ENCODE measurements around the gene CTPS1.

CTPS1 gene

GRCh38 chr1:41024953-41025352 is 45.5 kb downstream of the CTPS1 start:
- no peak for DNase-seq

- DNase-seq: no peak
These were observed 46.7 kb downstream of the CTPS1 start for GRCh38 chr1:41025979-41026819.

GRCh38 chr1:41028034-41028642 is 48.6 kb downstream of the CTPS1 start:
- no peak for DNase-seq

- DNase-seq: no peak
These were observed 51.5 kb downstream of the CTPS1 start for GRCh38 chr1:41030872-41031616.

GRCh38 chr1:41032147-41032546 is 52.7 kb downstream of the CTPS1 start:
- DNase-seq: no peak

- no peak for DNase-seq
These were observed 53.8 kb downstream of the CTPS1 start for GRCh38 chr1:41033272-41033671.

DNA sequence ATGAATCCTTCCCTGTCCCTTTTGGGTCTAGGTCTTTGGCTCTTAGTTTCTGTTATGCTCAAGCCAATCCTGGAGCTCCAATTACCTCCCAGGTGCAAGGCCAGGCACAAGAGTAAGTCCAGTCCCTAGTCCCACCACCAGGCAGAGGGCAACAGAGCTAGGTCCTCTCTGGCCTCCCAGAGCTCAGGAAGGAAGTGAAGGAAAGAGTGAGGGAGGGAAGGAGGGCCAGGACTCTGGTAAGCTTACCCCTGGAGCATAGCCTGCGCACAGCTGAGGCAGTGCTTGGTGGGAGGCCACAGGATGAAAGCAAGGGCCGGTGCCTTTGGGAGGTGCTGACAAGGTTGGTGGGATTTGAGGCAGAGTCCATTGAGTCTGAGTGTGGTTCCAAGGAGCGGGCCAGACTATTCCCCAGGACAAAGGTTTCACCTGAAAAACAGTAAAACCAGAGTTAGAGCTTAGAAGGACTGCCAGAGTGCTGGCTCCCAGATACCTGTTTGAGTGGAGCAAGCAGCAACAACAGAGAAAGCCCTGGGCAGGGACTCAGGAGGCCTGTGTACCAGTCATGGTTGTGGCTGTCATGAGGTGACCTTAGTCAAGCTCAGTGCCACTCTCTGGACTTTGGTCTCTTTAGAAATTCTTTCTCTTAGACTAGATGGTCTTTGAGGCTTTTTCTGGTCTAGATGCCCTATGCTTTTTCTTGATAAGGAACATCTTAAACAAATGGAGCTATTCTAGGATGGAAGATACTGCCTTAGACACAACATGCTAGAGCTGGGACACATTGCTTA is 57.8 kb downstream of the CTPS1 start:
- DNase-seq: no peak

DNA sequence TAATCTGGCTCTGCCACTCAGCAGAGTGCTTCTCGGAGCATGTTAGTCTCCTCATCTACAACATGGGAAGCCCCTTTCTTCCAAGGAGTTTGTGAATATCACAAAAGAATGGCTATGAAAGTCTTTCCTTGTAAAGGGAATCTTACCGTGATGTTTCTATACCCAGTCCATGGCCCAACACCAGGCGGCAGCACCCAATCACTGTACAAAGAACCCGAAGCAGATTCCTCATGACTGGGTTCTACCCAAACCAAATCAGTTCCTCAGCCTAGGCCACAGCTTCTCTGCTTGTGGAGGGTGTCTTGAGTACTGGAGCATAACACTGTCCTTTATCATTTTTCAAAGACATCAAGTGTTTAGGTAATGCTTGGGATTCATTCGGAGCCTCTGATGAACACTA is 58.6 kb downstream of the CTPS1 start:
- no peak for DNase-seq

DNA sequence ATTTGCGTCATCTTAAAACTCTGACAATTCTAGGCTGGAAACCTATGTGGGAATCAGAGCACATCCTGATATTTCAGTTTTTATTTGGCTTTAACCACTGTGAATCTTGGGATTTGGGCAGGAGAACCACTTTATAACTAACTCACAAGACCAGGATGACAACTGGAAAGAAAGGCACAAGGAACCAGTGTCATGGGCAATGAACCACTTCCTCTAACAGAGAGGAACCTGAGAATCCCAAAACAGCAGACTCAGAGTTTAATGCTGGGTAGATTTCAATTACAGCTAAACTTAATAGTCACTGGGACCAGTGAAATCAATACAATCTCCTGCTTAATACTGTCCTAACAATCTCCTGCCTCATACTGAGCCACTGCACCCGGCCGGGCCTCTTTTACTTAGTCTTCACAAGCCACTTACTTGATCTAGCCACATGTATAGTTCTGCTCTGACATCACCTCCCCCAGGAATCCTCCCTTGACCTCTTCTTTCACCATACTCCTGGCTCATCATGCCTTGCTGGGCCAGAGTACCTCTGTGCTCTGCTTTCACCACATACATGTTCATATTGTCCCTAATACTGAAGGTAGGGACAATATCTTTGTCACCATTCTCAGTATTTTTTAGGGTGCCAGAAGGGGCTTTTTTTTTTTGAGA is 62.2 kb downstream of the CTPS1 start:
- no peak for DNase-seq

GRCh38 chr1:41044187-41044586 is 64.7 kb downstream of the CTPS1 start:
- DNase-seq: no peak

DNA sequence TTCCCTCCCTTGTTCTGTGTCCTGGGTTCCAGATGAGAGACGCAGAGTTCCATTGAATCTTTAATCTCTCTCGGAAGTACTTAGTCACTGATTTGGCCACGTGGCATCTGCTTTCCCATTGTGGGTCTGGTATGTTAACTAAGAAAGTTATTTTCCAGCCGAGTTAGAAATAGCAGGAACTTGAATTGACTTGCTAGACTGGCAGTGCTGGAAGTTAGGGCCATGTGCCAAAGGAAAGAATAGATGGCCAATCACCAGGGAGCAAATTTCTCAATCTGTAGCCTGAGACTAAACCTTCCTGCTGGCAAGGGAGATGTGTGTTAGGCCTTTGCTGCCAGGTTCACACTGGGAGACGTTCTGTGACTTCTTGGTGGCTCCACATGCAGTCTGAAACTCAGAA is 66.2 kb downstream of the CTPS1 start:
- peak; percentile 32 for DNase-seq

- no peak for DNase-seq
These were observed 66.9 kb downstream of the CTPS1 start for GRCh38 chr1:41046347-41046775.

- no peak for DNase-seq
These were observed 69.0 kb downstream of the CTPS1 start for GRCh38 chr1:41048540-41048939.

GRCh38 chr1:41051022-41051421 is 71.5 kb downstream of the CTPS1 start:
- no peak for DNase-seq

- no peak for DNase-seq
These were observed 73.8 kb downstream of the CTPS1 start for GRCh38 chr1:41053316-41053715.

GRCh38 chr1:41056907-41057306 is 77.4 kb downstream of the CTPS1 start:
- no peak for DNase-seq
